GM08714 (cell line): Measurements from ENCODE around the gene ARFGAP1.

Experiments used
- H3K4me3 ChIP-seq: fragments of 200-500 bp; sonication (Bioruptor generic); 2 replicates; pipeline ENCODE4 v1.5.1; 2014; ENCODE audit warnings: mild to moderate bottlenecking, low read length, inconsistent platforms
- ZNF274 ChIP-seq: IDR thresholded peaks from 2 replicates; pipeline ENCODE4 v1.6.1; 2012; ENCODE audit warnings: mild to moderate bottlenecking, low read depth, low read length

ARFGAP1 gene

GRCh38 chr20:63306673-63307537, 34.3 kb downstream of the ARFGAP1 start:
- no peak overlapping the region for H3K4me3 ChIP-seq
- TF ChIP-seq ZNF274, result no peak

GRCh38 chr20:63307538-63308217, 35.1 kb downstream of the ARFGAP1 start:
- no peak for TF ChIP-seq ZNF274
- H3K4me3 ChIP-seq, result no peak overlapping the region

GRCh38 chr20:63308218-63308911, 35.8 kb downstream of the ARFGAP1 start:
- no peak overlapping the region for H3K4me3 ChIP-seq
- no peak for TF ChIP-seq ZNF274

- no peak overlapping the region for H3K4me3 ChIP-seq
- no peak for TF ChIP-seq ZNF274
Measured at GRCh38 chr20:63309261-63310071, 36.9 kb downstream of the ARFGAP1 start.

- no peak for TF ChIP-seq ZNF274
- H3K4me3 ChIP-seq, result no peak overlapping the region
Measured at GRCh38 chr20:63310265-63310991, 37.8 kb downstream of the ARFGAP1 start.

- no peak overlapping the region for H3K4me3 ChIP-seq
- TF ChIP-seq ZNF274, result no peak
Measured at GRCh38 chr20:63311186-63311832, 38.7 kb downstream of the ARFGAP1 start.

GRCh38 chr20:63311833-63312243, 39.2 kb downstream of the ARFGAP1 start:
- no peak for TF ChIP-seq ZNF274

GRCh38 chr20:63312273-63312672, 39.7 kb downstream of the ARFGAP1 start:
- TF ChIP-seq ZNF274, result no peak
- H3K4me3 ChIP-seq, result no peak overlapping the region

More at GRCh38 chr20:63311833-63312243, 39.2 kb downstream of the ARFGAP1 start:
- H3K4me3 ChIP-seq, result no peak overlapping the region

GRCh38 chr20:63312690-63313348, 40.2 kb downstream of the ARFGAP1 start:
- no peak for TF ChIP-seq ZNF274
- H3K4me3 ChIP-seq, result no peak overlapping the region

- no peak overlapping the region for H3K4me3 ChIP-seq
Measured at GRCh38 chr20:63313349-63314014, 40.9 kb downstream of the ARFGAP1 start.

GRCh38 chr20:63314015-63314471, 41.4 kb downstream of the ARFGAP1 start:
- no peak for TF ChIP-seq ZNF274
- H3K4me3 ChIP-seq, result no peak overlapping the region

More at GRCh38 chr20:63313349-63314014, 40.9 kb downstream of the ARFGAP1 start:
- TF ChIP-seq ZNF274, result no peak
